HL-60 (cell line): ENCODE results near the gene GRIN3A.

ENCODE experiments used
- DNase-seq, 2 experiments: peaks; one replicate each; pipeline ENCODE4 v3.0.0-alpha.2; 2010 to 2020; ENCODE audit warnings: low read depth in 1 of 2, low spot score in 1 of 2
- H3K27ac ChIP-seq: fragments of 250-450 bp; sonication (Bioruptor Pico); replicated peaks from 2 replicates; pipeline ENCODE4 v1.5.1; 2020; ENCODE audit warnings: mild to moderate bottlenecking, moderate library complexity
- H3K27me3 ChIP-seq: fragments of 250-450 bp; sonication (Bioruptor Pico); 2 replicates; pipeline ENCODE4 v1.5.1; 2021; ENCODE audit warnings: mild to moderate bottlenecking, moderate library complexity; ENCODE audit not compliant: insufficient read depth, poor library complexity, severe bottlenecking
- H3K4me3 ChIP-seq: replicated peaks from 2 replicates; pipeline ENCODE4 v1.5.1; 2011; ENCODE audit warnings: mild to moderate bottlenecking, control low read depth, low read length; ENCODE audit not compliant: insufficient read depth
- CTCF ChIP-seq: IDR thresholded peaks from one replicate; pipeline ENCODE4 v1.5.1; 2011; ENCODE audit warnings: low read length, control low read depth, inconsistent platforms; ENCODE audit not compliant: insufficient read depth
- GABPA ChIP-seq: IDR thresholded peaks from 2 replicates; pipeline ENCODE4 v1.6.1; 2012; ENCODE audit warnings: low read depth
- POLR2AphosphoS5 ChIP-seq: IDR thresholded peaks from 2 replicates; pipeline ENCODE4 v1.6.1; 2012; ENCODE audit warnings: low read depth
- REST ChIP-seq: IDR thresholded peaks from 2 replicates; pipeline ENCODE4 v1.6.1; 2012; ENCODE audit warnings: low read depth; ENCODE audit not compliant: insufficient replicate concordance
- SPI1 ChIP-seq: IDR thresholded peaks from 2 replicates; pipeline ENCODE4 v1.6.1; 2012; ENCODE audit warnings: low read depth, mild to moderate bottlenecking, borderline replicate concordance

GRIN3A gene

GRCh38 chr9:101650142-101650541 lies 88.3 kb downstream of the GRIN3A start:
- DNase-seq, result no peak
- Histone ChIP-seq H3K4me3 (no peak overlapping the region), H3K27me3 (no peaks in the 10 kb centered on the region), H3K27ac (no peak overlapping the region)
- TF ChIP-seq POLR2AphosphoS5, result no peak
- no peak for TF ChIP-seq GABPA
- no peak for TF ChIP-seq CTCF
- no peak for TF ChIP-seq REST
- TF ChIP-seq SPI1, result no peak

- DNase-seq, result no peak
- TF ChIP-seq POLR2AphosphoS5, result no peak
- TF ChIP-seq SPI1, result no peak
- no peak for TF ChIP-seq GABPA
- TF ChIP-seq CTCF, result no peak
- no peak overlapping the region for H3K4me3 ChIP-seq
- no peaks in the 10 kb centered on the region for H3K27me3 ChIP-seq
- H3K27ac ChIP-seq, result no peak overlapping the region
Measured at GRCh38 chr9:101648493-101648892, 90.0 kb downstream of the GRIN3A start.

- TF ChIP-seq GABPA (no peak), POLR2AphosphoS5 (no peak), CTCF (no peak), REST (no peak), SPI1 (no peak)
- no peak for DNase-seq
- Histone ChIP-seq H3K4me3 (no peak overlapping the region), H3K27me3 (peaks cover 2% of the 10 kb centered on the region), H3K27ac (no peak overlapping the region)
Measured at GRCh38 chr9:101639785-101640665, 98.4 kb downstream of the GRIN3A start.
